ENCODE results near the gene CST8.
A peak's percentile ranks its signal among the peaks of the same experiment; 100 is the strongest.
"Not testable (repeated sequence)": the region's sequence is repeated elsewhere in the genome, so short reads cannot be mapped to it uniquely, and the experiment has no call there.

The CST8 gene

GRCh38 chr20:23490817-23491216 lies at the start of gene CST8:
CST8 (plus strand) TSS chr20:23491117; CDS start chr20:23491668, 551 bp downstream.
- no peak for DNase-seq

- peak; percentile 92 for DNase-seq
These were observed 49.0 kb upstream of the CST8 start for GRCh38 chr20:23441850-23442313.

GRCh38 chr20:23442436-23442835 lies 48.5 kb upstream of the CST8 start:
- no peak for DNase-seq

- DNase-seq, result no peak
These were observed 46.1 kb upstream of the CST8 start for GRCh38 chr20:23444859-23445258.

- no peak for DNase-seq
These were observed 45.2 kb upstream of the CST8 start for GRCh38 chr20:23445596-23446217.

- DNase-seq, result peak; percentile 71
These were observed 44.4 kb upstream of the CST8 start for GRCh38 chr20:23446505-23446904.

- DNase-seq, result no peak
These were observed 42.8 kb upstream of the CST8 start for GRCh38 chr20:23448167-23448566.

GRCh38 chr20:23449421-23449820 lies 41.5 kb upstream of the CST8 start:
- no peak for DNase-seq

GRCh38 chr20:23450877-23451276 lies 40.0 kb upstream of the CST8 start:
- DNase-seq, result no peak

- DNase-seq, result no peak
These were observed 38.9 kb upstream of the CST8 start for GRCh38 chr20:23451956-23452487.

GRCh38 chr20:23452776-23453175 lies 38.1 kb upstream of the CST8 start, which contains the start of gene CST11:
CST11 (minus strand) TSS chr20:23452876; CDS start chr20:23452811, 65 bp downstream.
- DNase-seq, result no peak

- DNase-seq, result no peak
These were observed 37.1 kb upstream of the CST8 start for GRCh38 chr20:23453549-23454543.

GRCh38 chr20:23454816-23455215 lies 36.1 kb upstream of the CST8 start:
- DNase-seq, result no peak

GRCh38 chr20:23455639-23456038 lies 35.3 kb upstream of the CST8 start:
- DNase-seq, result no peak

- no peak for DNase-seq
These were observed 34.5 kb upstream of the CST8 start for GRCh38 chr20:23456409-23456808.

GRCh38 chr20:23456873-23457272 lies 34.0 kb upstream of the CST8 start:
- DNase-seq, result peak; percentile 11

GRCh38 chr20:23459461-23460150 lies 31.3 kb upstream of the CST8 start:
- DNase-seq, result no peak

GRCh38 chr20:23461180-23461579 lies 29.7 kb upstream of the CST8 start:
- no peak for DNase-seq

- not testable (repeated sequence) for DNase-seq
These were observed 24.0 kb upstream of the CST8 start for GRCh38 chr20:23466961-23467360.

GRCh38 chr20:23472306-23472705 lies 18.6 kb upstream of the CST8 start:
- DNase-seq, result not testable (repeated sequence)

- not testable (repeated sequence) for DNase-seq
These were observed 17.6 kb upstream of the CST8 start for GRCh38 chr20:23473293-23473692.

GRCh38 chr20:23475395-23475794 lies 15.5 kb upstream of the CST8 start:
- no peak for DNase-seq
